Mesenteric fat pad (tissue), 1 donor: ENCODE data around the gene FOXO3. TPM values are rescaled to one million over a fixed set of nuclear protein-coding genes. Genes with fewer than 3 reads are reported as not detected.

Experiments used
- DNase-seq: peaks from one replicate; pipeline ENCODE4 v3.0.0-alpha.2; 2020; ENCODE audit warnings: low spot score
- total RNA-seq: library from RNA; stranded (reverse); fragmentation: NEBNext Ultra II Directional; extraction: Animal tissue kit (Norgen Biotek cat#: 25700); gene quantifications from one replicate; pipeline ENCODE4 v1.2.1, GENCODE V29; 2021
- donor health status: DM: yes; HTN: yes; CAD: no.

The FOXO3 gene
- total RNA-seq, 1 donor from 2014 or later, result 94.0 TPM

DNA sequence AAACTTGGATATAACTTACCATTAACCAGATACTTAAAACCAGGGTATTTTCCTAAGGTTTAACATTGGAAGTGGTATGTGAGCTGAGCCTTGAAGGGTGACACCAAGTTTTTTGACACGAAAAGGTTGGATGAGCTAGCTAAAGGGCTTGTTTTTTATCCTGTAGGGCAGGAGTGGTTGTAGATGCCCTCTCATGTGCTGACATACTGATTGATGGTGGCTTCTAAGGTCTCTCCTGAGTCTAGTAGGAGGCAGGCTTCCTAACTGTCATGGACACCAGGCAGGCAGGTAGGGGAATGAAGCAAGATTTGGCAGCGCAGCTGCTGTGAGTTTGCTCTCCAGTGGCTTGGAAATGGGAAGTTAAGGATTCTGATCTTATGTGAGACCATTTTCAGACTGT is 66.1 kb downstream of the FOXO3 start:
- no peak for DNase-seq

- DNase-seq, result no peak
These were observed 67.2 kb downstream of the FOXO3 start for GRCh38 chr6:108627692-108628550.

DNA sequence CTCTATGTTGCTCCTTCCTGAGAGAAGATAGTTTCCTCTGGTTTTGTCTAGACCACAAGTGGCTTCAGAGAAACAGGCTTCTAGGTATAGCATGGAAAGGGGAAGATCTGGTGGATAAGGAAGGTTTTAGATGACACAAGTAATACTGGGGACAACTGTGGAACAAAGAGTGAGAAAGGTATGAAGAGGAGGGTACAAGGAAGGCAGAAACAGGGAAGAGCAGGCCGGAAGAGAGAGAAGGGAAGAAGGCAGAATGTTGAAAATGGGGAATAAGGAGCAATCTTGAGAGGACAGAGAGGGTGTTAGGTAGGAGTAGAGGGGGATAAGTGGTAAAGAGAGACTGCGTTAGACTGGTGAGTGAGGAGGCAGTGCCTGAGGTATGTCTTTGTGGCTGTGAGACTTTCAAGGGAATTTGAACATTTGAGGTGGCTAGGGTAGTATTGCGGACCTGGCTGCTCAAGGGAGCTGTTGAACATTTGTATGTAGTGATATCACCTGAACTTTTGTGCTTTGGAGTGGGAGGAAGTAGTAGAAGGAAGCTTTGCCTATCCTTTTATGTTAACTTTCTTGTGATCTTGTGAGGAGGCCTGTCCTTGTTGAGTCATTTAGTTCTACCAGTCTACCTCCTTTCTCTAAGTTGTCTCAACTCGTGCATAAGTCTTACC is 69.5 kb downstream of the FOXO3 start:
- no peak for DNase-seq

DNA sequence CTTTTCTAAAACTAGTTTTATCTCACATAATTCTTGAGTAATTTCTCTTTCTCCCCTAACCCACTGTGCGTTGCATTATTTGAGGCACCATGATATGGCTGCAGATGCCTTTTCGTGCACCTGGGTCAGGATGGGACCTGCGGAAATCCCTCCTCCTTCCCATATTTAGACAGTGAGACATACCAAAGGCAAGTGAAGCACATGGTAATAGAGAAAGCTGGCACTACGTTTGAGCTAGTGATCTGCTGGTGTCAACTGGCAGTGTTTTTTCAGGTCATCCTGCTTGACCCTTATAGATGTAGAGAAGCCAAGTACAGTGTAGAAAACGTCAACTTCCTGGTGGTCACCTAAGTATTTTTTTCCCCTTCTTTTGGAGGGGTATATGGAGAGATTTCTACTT is 71.7 kb downstream of the FOXO3 start:
- no peak for DNase-seq

DNA sequence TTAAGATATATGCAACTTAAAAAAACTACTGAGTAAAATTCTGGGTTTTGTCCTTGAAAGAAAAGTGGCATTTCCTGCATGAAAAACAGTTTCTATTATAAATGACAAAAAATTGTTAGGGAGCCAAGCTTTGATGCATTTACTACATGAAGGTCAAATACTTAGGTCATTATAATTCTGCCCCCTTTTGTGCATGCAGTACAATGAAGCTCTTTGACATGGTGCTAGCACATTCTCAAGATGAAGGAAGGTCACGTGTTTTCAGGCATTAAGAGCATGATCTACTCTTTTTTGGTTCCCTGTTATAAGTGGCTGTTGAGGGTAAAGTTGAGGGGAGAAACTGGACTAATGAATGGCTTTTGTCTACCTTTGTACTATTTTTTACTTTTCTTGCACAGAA is 72.7 kb downstream of the FOXO3 start:
- no peak for DNase-seq

- DNase-seq, result no peak
These were observed 74.9 kb downstream of the FOXO3 start for GRCh38 chr6:108635505-108636226.

GRCh38 chr6:108637963-108638362 is 77.2 kb downstream of the FOXO3 start:
- DNase-seq, result no peak

DNA sequence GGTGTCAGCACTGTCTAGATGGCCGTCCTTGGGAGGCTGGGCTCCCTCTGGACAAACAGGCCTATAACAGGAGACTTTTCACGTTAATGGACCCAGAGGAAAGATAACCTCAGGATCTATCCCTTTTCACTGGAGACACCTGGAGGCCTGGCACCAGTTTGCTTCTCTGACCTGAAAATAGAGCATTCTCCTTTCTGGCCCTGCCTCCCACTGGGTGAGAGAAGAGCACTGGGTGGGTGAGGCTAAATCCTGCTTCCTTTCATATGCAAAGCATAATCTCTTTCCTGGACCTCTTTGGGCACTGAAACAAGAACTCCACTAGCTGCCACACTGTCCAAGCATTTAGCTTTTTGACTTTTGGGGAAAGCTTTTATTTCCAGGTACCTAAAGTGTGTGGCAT is 78.3 kb downstream of the FOXO3 start:
- no peak for DNase-seq

DNA sequence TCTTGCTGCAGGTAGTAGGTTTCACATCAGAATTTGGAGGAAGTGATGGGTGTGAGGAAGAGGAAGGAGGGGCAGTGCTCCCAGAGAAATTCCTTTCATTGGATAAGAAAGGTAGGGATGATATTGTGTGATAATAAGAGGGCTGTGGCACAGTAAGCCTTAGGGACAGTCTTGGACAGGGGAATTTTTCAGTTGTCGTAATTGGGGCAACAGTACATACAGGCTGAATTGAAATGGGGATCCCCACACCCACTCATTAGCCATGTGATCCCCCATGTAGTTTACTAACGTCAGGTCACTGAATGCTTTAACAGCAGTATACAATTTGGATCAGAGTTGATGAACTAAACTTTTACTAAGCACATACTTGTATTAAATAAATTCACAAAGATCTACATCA is 79.4 kb downstream of the FOXO3 start:
- DNase-seq, result no peak

DNA sequence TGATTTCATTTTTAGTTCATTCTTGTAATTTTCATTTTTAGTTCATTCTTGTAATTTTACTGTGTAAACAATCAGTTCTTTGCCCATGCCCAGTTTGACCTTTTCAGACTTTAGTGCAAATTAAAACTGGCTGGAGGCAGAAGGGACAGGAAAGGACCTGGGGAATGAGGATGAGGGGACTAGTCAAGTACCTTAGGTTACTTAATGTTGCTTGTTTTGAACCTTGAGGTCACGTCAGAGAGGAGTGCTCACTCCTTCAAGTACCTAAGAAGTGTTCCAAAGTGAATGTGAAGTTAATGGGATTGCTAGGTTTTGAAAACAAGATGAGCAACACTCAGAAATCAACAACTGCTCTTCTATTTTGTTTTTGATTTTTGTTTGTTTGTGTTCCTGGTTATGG is 82.5 kb downstream of the FOXO3 start:
- DNase-seq, result no peak

DNA sequence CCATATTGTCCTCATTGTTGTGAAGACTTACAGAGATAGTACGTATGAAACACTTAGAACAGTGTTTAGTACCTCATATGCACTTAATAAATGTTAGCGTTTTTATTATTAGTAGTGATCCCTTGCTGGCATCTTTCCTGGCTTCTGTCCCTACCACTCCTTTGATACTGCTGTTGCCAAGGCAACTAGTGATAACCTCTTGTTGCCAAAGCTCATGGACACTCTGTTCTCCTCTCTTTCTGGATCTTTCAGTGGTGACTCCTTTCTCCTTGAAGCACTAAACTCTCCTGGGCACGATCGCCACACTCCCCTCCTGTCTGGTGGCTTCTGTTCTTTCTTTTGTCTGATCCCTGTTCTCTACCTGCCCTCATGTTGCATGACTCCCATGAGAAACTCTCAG is 83.5 kb downstream of the FOXO3 start:
- no peak for DNase-seq

DNA sequence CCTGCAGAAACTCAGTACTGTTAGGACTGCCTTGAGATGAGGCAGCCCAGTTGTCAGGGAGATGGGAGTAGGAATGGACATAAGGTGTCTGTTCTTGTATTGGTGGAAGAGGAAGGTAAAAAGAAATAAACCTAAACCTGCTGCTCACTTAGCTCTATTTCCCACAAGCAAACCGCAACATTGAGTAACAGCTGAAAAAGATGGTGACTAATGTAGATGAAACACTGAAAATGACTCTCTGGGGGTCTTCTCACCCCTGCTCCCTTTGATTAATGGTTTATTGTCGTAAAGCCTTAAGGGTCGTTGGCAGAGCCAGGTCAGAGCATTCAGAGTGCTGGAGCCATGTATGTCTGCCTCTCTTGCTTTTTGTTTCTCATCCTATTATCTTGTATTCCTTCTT is 87.5 kb downstream of the FOXO3 start:
- DNase-seq, result no peak

GRCh38 chr6:108650325-108650724 is 89.6 kb downstream of the FOXO3 start:
- no peak for DNase-seq

- no peak for DNase-seq
These were observed 90.1 kb downstream of the FOXO3 start for GRCh38 chr6:108650781-108651180.

DNA sequence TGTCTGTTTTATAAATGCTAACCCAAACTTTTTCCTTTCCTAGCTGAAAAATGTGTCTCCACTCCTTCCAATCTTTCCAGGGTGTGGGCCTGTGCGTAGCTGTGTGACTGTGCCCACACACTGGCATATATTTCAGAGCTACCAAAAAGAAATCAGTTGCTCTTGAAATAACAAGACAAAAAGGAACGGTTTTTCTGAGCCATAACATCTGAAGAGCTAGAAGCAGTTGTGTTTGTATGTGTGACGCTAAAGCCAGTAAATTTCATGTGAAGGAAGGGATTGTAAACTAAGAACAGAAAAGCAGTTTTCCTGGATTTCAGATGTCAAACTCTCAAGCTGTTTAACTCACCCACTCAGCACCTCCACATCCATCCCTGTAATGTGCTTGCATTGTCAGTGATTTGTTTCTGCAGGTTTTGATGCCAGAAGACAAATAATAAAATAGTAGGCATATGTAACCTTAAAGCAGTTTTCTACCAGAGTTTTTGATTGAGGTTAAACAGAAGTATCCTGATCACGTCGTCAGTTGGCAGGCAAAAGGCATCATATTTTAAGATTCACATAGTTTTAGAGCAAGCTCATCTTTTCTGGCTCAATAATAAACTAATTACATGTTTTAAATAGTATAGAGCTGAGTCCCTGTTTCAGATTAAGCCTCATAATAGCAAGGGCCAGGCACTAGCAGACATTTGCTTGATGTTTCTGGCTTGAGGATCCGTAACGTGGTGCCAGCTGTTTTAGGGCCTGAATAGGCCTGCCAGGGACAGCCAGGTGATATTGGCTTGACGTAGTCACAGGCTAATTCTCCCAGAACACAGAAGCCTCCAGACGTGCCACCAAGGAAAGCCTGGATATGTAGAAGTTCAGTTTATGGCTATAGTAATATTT is 90.9 kb downstream of the FOXO3 start:
- no peak for DNase-seq

DNA sequence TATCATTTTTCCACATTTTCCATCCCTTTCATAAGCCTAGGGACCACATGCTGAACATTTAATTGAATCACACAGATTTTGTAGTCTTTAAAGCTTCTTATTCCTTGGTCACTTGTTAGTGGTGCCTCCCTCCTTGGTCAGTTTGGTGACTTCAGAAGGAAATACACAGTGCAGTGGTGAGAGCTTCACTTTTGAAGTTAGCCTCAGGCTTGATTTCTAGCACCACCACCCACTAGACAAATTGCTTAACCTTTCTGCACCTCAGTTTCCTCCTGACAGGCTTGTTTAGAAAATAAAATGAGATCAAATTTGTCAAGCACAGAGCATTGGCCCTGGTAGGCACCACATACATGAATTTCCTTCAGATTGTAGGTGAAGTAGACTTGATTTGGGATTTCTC is 91.7 kb downstream of the FOXO3 start:
- no peak for DNase-seq

- no peak for DNase-seq
These were observed 93.2 kb downstream of the FOXO3 start for GRCh38 chr6:108653949-108654348.

DNA sequence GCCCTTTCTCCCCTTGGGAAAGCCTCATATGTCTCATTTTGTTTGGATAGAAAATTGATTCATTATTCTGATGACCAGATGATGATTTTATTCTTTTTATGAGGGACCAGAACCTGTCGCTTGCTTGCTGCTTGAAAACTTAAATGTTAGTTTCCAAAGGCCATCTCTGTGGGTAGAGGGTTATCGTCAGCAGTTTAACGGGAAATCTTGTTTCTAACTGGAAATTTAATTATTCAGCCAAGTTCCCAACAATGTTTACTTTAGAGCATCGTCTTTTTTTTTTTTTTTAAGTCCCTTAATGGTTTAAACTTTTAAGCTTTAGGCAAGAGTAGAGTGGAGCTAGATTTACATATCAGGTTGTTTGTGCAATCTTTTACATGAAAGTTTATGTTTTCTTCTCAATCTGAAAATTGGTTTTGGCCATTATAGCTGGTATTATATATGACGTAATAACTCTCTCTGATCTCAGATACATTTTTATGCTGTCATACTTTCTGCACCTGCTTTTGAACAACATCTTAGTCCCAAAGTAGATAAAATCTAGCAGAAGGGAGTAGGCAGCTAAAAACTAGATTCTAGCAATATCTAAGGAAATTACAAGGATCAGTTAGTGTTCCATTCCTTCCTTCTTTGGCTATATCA is 93.9 kb downstream of the FOXO3 start:
- DNase-seq, result no peak

- no peak for DNase-seq
These were observed 95.3 kb downstream of the FOXO3 start for GRCh38 chr6:108655806-108656651.

DNA sequence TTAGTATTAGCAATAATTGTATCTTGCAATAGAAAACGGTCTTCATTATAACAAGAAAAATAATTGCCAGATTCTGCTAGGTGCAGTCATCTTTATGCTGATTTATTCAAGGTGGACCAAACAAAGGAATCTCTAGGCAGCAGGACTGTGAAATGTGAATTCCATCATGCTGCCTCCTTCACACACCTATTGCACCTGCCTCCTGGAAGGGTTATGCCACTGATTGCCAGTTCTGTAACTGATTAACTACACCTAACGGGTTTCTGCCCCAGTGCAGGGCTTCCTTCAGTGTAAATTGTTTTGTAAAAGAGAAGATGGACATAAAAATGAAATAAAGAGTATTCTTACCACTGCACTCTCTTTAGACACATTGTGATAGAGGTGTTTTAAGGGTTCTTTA is 96.1 kb downstream of the FOXO3 start:
- DNase-seq, result no peak
